HepG2 (cell line): ENCODE results near the gene SMOC1. TPM values are rescaled to one million over a fixed set of nuclear protein-coding genes. Genes with fewer than 3 reads are reported as not detected.
A peak's percentile ranks its signal among the peaks of the same experiment; 100 is the strongest.

Experiments
- ATF7-NPFF ChIP-seq: sonication (generic); formaldehyde crosslinking; IDR thresholded peaks from 2 replicates; pipeline ENCODE4 v1.8.1; 2023; ENCODE audit warnings: mild to moderate bottlenecking, low read depth, missing genetic modification reagents, moderate library complexity
- BRCA1 ChIP-seq: sonication (generic); formaldehyde crosslinking; IDR thresholded peaks from 2 replicates; pipeline ENCODE4 v1.4.0; 2020; ENCODE audit warnings: missing genetic modification reagents
- CHD4 ChIP-seq: fragments of 200-600 bp; sonication (generic); IDR thresholded peaks from 2 replicates; pipeline ENCODE4 v1.7.0; 2017; ENCODE audit warnings: mild to moderate bottlenecking, low read length, borderline replicate concordance
- IRX3 ChIP-seq: sonication (generic); formaldehyde crosslinking; IDR thresholded peaks from 2 replicates; pipeline ENCODE4 v1.8.1; 2023; ENCODE audit warnings: mild to moderate bottlenecking, low read depth, missing genetic modification reagents, borderline replicate concordance
- JUNB ChIP-seq: sonication (generic); formaldehyde crosslinking; IDR thresholded peaks from 2 replicates; pipeline ENCODE4 v1.8.0; 2022; ENCODE audit warnings: missing genetic modification reagents, mild to moderate bottlenecking, borderline replicate concordance
- TMF1 ChIP-seq: sonication (generic); formaldehyde crosslinking; IDR thresholded peaks from 2 replicates; pipeline ENCODE4 v1.8.1; 2022; ENCODE audit warnings: low read depth, missing genetic modification reagents
- ZNF263 ChIP-seq: sonication (generic); formaldehyde crosslinking; IDR thresholded peaks from 2 replicates; pipeline ENCODE4 v1.4.0; 2020; ENCODE audit warnings: missing genetic modification reagents
- ZNF557 ChIP-seq: sonication (generic); formaldehyde crosslinking; IDR thresholded peaks from 2 replicates; pipeline ENCODE4 v1.4.0; 2020; ENCODE audit warnings: missing genetic modification reagents
- polyA plus RNA-seq, 8 experiments: library from polyadenylated mRNA; depleted of rRNA in 3 of 8; stranded (reverse) in 7 of 8; unstranded in 1 of 8; fragments of >200 nt; fragmentation: Illumina TruSeq in 4 of 8; extraction: Trizol in 4 of 8; gene quantifications; 2 replicates each; pipeline versions ENCODE4 v1.2.1 to v1.2.3, GENCODE V29; 2011 to 2016; ENCODE audit warnings: low read depth in 4 of 8, missing spikeins in 1 of 8, mixed read lengths in 1 of 8; ENCODE audit not compliant: insufficient read depth in 1 of 8
- total RNA-seq, 5 experiments: library from RNA; depleted of rRNA; stranded (reverse); fragments of >200 nt; fragmentation: Illumina TruSeq; extraction: Trizol; gene quantifications; 2 replicates each; pipeline ENCODE4 v1.2.3, GENCODE V29; 2016; ENCODE audit warnings: low read depth in 1 of 5
- TF ChIP-seq, protein P1 (sequence below): sonication (generic); formaldehyde crosslinking; IDR thresholded peaks from 2 replicates; pipeline ENCODE4 v1.5.1; 2020; ENCODE audit warnings: mild to moderate bottlenecking, moderate library complexity, missing genetic modification reagents
- TF ChIP-seq, protein P2 (sequence below): sonication (generic); formaldehyde crosslinking; IDR thresholded peaks from 2 replicates; pipeline ENCODE4 v1.4.0; 2020; ENCODE audit warnings: missing genetic modification reagents, borderline replicate concordance
- TF ChIP-seq, protein P3 (sequence below): sonication (generic); formaldehyde crosslinking; IDR thresholded peaks from 2 replicates; pipeline ENCODE4 v1.4.0; 2020; ENCODE audit warnings: missing genetic modification reagents
- TF ChIP-seq, protein P4 (sequence below): IDR thresholded peaks from 2 replicates; pipeline ENCODE4 v1.4.0; 2020; ENCODE audit warnings: mild to moderate bottlenecking, missing genetic modification reagents
- TF ChIP-seq, protein P5 (sequence below): sonication (generic); formaldehyde crosslinking; IDR thresholded peaks from 2 replicates; pipeline ENCODE4 v1.4.0; 2020; ENCODE audit warnings: mild to moderate bottlenecking, missing genetic modification reagents
- TF ChIP-seq, protein P6 (sequence below): sonication (generic); formaldehyde crosslinking; IDR thresholded peaks from 2 replicates; pipeline ENCODE4 v1.9.0; 2021; ENCODE audit warnings: missing genetic modification reagents, borderline replicate concordance

Gene SMOC1
- total and polyA plus RNA-seq, 2 of the 13 experiments (the other 11 are each of a cell fraction or from before 2014, with no cell fraction given) = 17.8 to 35.6 TPM

DNA sequence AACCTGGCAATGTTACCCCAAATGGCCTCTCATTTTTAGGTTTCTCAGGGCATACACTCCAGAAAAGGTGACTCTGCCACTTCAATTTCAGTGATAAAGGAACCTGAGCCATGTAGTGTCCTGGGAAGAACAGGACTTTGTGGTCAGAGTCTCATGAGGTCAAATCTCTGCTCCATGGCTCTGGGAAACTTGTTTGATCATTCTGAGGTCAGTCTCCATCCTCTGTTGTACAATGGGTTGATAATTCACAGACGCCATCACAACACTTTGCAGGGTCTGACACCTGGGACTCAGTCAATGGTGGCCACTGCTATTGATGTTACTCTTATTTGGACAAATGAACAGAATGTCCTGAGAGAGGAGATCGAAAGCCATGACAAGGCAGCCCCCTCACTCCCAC lies 31.1 kb upstream of the SMOC1 start (continued):
- TF ChIP-seq, protein P1, sequence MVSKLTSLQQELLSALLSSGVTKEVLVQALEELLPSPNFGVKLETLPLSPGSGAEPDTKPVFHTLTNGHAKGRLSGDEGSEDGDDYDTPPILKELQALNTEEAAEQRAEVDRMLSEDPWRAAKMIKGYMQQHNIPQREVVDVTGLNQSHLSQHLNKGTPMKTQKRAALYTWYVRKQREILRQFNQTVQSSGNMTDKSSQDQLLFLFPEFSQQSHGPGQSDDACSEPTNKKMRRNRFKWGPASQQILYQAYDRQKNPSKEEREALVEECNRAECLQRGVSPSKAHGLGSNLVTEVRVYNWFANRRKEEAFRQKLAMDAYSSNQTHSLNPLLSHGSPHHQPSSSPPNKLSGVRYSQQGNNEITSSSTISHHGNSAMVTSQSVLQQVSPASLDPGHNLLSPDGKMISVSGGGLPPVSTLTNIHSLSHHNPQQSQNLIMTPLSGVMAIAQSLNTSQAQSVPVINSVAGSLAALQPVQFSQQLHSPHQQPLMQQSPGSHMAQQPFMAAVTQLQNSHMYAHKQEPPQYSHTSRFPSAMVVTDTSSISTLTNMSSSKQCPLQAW (CRISPR knock-in tag) = no peak
- TF ChIP-seq TMF1 (CRISPR knock-in tag) (no peak), ZNF557 (CRISPR knock-in tag) (no peak), CHD4 (no peak), ZNF263 (CRISPR knock-in tag) (no peak), JUNB (CRISPR knock-in tag) (no peak), IRX3 (CRISPR knock-in tag) (no peak), ATF7-NPFF (CRISPR knock-in tag) (no peak), BRCA1 (CRISPR knock-in tag) (no peak)
- TF ChIP-seq, protein P2, sequence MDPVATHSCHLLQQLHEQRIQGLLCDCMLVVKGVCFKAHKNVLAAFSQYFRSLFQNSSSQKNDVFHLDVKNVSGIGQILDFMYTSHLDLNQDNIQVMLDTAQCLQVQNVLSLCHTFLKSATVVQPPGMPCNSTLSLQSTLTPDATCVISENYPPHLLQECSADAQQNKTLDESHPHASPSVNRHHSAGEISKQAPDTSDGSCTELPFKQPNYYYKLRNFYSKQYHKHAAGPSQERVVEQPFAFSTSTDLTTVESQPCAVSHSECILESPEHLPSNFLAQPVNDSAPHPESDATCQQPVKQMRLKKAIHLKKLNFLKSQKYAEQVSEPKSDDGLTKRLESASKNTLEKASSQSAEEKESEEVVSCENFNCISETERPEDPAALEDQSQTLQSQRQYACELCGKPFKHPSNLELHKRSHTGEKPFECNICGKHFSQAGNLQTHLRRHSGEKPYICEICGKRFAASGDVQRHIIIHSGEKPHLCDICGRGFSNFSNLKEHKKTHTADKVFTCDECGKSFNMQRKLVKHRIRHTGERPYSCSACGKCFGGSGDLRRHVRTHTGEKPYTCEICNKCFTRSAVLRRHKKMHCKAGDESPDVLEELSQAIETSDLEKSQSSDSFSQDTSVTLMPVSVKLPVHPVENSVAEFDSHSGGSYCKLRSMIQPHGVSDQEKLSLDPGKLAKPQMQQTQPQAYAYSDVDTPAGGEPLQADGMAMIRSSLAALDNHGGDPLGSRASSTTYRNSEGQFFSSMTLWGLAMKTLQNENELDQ (CRISPR knock-in tag) = no peak
- TF ChIP-seq, protein P3, sequence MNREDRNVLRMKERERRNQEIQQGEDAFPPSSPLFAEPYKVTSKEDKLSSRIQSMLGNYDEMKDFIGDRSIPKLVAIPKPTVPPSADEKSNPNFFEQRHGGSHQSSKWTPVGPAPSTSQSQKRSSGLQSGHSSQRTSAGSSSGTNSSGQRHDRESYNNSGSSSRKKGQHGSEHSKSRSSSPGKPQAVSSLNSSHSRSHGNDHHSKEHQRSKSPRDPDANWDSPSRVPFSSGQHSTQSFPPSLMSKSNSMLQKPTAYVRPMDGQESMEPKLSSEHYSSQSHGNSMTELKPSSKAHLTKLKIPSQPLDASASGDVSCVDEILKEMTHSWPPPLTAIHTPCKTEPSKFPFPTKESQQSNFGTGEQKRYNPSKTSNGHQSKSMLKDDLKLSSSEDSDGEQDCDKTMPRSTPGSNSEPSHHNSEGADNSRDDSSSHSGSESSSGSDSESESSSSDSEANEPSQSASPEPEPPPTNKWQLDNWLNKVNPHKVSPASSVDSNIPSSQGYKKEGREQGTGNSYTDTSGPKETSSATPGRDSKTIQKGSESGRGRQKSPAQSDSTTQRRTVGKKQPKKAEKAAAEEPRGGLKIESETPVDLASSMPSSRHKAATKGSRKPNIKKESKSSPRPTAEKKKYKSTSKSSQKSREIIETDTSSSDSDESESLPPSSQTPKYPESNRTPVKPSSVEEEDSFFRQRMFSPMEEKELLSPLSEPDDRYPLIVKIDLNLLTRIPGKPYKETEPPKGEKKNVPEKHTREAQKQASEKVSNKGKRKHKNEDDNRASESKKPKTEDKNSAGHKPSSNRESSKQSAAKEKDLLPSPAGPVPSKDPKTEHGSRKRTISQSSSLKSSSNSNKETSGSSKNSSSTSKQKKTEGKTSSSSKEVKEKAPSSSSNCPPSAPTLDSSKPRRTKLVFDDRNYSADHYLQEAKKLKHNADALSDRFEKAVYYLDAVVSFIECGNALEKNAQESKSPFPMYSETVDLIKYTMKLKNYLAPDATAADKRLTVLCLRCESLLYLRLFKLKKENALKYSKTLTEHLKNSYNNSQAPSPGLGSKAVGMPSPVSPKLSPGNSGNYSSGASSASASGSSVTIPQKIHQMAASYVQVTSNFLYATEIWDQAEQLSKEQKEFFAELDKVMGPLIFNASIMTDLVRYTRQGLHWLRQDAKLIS (CRISPR knock-in tag) = no peak
- TF ChIP-seq, protein P4, sequence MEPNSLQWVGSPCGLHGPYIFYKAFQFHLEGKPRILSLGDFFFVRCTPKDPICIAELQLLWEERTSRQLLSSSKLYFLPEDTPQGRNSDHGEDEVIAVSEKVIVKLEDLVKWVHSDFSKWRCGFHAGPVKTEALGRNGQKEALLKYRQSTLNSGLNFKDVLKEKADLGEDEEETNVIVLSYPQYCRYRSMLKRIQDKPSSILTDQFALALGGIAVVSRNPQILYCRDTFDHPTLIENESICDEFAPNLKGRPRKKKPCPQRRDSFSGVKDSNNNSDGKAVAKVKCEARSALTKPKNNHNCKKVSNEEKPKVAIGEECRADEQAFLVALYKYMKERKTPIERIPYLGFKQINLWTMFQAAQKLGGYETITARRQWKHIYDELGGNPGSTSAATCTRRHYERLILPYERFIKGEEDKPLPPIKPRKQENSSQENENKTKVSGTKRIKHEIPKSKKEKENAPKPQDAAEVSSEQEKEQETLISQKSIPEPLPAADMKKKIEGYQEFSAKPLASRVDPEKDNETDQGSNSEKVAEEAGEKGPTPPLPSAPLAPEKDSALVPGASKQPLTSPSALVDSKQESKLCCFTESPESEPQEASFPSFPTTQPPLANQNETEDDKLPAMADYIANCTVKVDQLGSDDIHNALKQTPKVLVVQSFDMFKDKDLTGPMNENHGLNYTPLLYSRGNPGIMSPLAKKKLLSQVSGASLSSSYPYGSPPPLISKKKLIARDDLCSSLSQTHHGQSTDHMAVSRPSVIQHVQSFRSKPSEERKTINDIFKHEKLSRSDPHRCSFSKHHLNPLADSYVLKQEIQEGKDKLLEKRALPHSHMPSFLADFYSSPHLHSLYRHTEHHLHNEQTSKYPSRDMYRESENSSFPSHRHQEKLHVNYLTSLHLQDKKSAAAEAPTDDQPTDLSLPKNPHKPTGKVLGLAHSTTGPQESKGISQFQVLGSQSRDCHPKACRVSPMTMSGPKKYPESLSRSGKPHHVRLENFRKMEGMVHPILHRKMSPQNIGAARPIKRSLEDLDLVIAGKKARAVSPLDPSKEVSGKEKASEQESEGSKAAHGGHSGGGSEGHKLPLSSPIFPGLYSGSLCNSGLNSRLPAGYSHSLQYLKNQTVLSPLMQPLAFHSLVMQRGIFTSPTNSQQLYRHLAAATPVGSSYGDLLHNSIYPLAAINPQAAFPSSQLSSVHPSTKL = peak; percentile 56
- TF ChIP-seq, protein P5, sequence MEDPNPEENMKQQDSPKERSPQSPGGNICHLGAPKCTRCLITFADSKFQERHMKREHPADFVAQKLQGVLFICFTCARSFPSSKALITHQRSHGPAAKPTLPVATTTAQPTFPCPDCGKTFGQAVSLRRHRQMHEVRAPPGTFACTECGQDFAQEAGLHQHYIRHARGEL = no peak
- TF ChIP-seq, protein P6, sequence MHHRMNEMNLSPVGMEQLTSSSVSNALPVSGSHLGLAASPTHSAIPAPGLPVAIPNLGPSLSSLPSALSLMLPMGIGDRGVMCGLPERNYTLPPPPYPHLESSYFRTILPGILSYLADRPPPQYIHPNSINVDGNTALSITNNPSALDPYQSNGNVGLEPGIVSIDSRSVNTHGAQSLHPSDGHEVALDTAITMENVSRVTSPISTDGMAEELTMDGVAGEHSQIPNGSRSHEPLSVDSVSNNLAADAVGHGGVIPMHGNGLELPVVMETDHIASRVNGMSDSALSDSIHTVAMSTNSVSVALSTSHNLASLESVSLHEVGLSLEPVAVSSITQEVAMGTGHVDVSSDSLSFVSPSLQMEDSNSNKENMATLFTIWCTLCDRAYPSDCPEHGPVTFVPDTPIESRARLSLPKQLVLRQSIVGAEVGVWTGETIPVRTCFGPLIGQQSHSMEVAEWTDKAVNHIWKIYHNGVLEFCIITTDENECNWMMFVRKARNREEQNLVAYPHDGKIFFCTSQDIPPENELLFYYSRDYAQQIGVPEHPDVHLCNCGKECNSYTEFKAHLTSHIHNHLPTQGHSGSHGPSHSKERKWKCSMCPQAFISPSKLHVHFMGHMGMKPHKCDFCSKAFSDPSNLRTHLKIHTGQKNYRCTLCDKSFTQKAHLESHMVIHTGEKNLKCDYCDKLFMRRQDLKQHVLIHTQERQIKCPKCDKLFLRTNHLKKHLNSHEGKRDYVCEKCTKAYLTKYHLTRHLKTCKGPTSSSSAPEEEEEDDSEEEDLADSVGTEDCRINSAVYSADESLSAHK (CRISPR knock-in tag) = no peak
